ENCODE results near the gene LARP6. TPM values are rescaled to one million over a fixed set of nuclear protein-coding genes. Genes with fewer than 3 reads are reported as not detected.

LARP6 gene
- total and polyA plus RNA-seq, 12 donors = 4.9 to 36.5 (median 9.6) TPM

GRCh38 chr15:70854666-70854976 lies 664 bp upstream of the LARP6 start:
- H3K27me3 ChIP-seq = no peaks in the 10 kb centered on the region
- intact Hi-C loops (cut with DNase I) = no loop called here
- no peaks in the 10 kb centered on the region for H3K36me3 ChIP-seq (replicated peaks in 1 of 2)
- DNase-seq = peak in 1 of 7 donors; percentile 51
- TF ChIP-seq POLR2A (IDR thresholded peaks at IDR 0.05) (no peak), CTCF (IDR thresholded peaks at IDR 0.05) (no peak)
- H3K4me3 ChIP-seq = peak overlapping the region in 1 of 4 donors; percentile 96
- WGBS, 4 donors = 46 to 57% (median 49%) methylated on average over 4 of the region's 4 CpGs
- peak overlapping the region in 3 of 5 donors; percentile 24 to 91 (median 74) for H3K27ac ChIP-seq
- no peaks in the 10 kb centered on the region for H3K9me3 ChIP-seq (replicated peaks in 1 of 3)
- H3K4me1 ChIP-seq (replicated peaks in 1 of 2) = peaks cover 4 to 5% of the 10 kb centered on the region in 2 donors

- peaks cover 4 to 5% of the 10 kb centered on the region in 2 donors for H3K4me1 ChIP-seq (replicated peaks in 1 of 2)
- no peaks in the 10 kb centered on the region for H3K27me3 ChIP-seq
- H3K4me3 ChIP-seq = peak overlapping the region in 3 of 4 donors; percentile 49 to 96 (median 51)
- intact Hi-C loops (cut with DNase I) = no loop called here
- H3K27ac ChIP-seq = peak overlapping the region in 4 of 5 donors; percentile 49 to 91 (median 64)
- peak in 6 of 7 donors; percentile 18 to 52 (median 35) for DNase-seq
- no peaks in the 10 kb centered on the region for H3K36me3 ChIP-seq (replicated peaks in 1 of 2)
- H3K9me3 ChIP-seq (replicated peaks in 1 of 3) = no peaks in the 10 kb centered on the region
- WGBS, 4 donors = 8 to 51% (median 19%) methylated on average over 9 to 54 of the region's 54 CpGs
- TF ChIP-seq CTCF (IDR thresholded peaks at IDR 0.05) (no peak), POLR2A (IDR thresholded peaks at IDR 0.05) (no peak)
These were observed 512 bp downstream of the LARP6 start for GRCh38 chr15:70853318-70853972.

GRCh38 chr15:70852501-70853317 lies 1.2 kb downstream of the LARP6 start:
- peak overlapping the region in 1 of 4 donors; percentile 96 for H3K4me3 ChIP-seq
- no peaks in the 10 kb centered on the region for H3K9me3 ChIP-seq (replicated peaks in 1 of 3)
- H3K4me1 ChIP-seq (replicated peaks in 1 of 2) = peaks cover 4 to 5% of the 10 kb centered on the region in 2 donors
- no peaks in the 10 kb centered on the region for H3K36me3 ChIP-seq (replicated peaks in 1 of 2)
- DNase-seq = peak in 1 of 7 donors; percentile 52
- TF ChIP-seq POLR2A (IDR thresholded peaks at IDR 0.05) (no peak), CTCF (IDR thresholded peaks at IDR 0.05) (no peak)
- intact Hi-C loops (cut with DNase I) = no loop called here
- WGBS, 4 donors = 52 to 69% (median 64%) methylated on average over 10 to 11 of the region's 11 CpGs
- H3K27ac ChIP-seq = peak overlapping the region in 2 of 5 donors; percentile 18 to 91
- no peaks in the 10 kb centered on the region for H3K27me3 ChIP-seq

- H3K4me3 ChIP-seq = no peak overlapping the region
- no peaks in the 10 kb centered on the region for H3K27me3 ChIP-seq
- DNase-seq = peak in 1 of 7 donors; percentile 43
- H3K4me1 ChIP-seq (replicated peaks in 1 of 2) = peaks cover 4 to 5% of the 10 kb centered on the region in 2 donors
- TF ChIP-seq POLR2A (IDR thresholded peaks at IDR 0.05) (no peak), CTCF (IDR thresholded peaks at IDR 0.05) (no peak)
- no peaks in the 10 kb centered on the region for H3K9me3 ChIP-seq (replicated peaks in 1 of 3)
- intact Hi-C loops (cut with DNase I) = no loop called here
- 89 to 98% (median 93%) methylated on average over 5 to 6 of the region's 6 CpGs for WGBS, 4 donors
- H3K27ac ChIP-seq = peak overlapping the region in 1 of 5 donors; percentile 11
- no peaks in the 10 kb centered on the region for H3K36me3 ChIP-seq (replicated peaks in 1 of 2)
These were observed 2.1 kb downstream of the LARP6 start for GRCh38 chr15:70851889-70852288.

Measured in adrenal gland (tissue), 12 donors.